GM21447 (cell line): Measurements from ENCODE around the gene SSU72.
"Not testable (repeated sequence)": the region's sequence is repeated elsewhere in the genome, so short reads cannot be mapped to it uniquely, and the experiment has no call there.

Experiments
- ATAC-seq: cut with Tn5 transposase; IDR thresholded peaks from one replicate; pipeline ENCODE4 v1.9.1; 2021; ENCODE audit not compliant: unreplicated experiment

SSU72 gene

GRCh38 chr1:1529936-1530335 is 44.7 kb downstream of the SSU72 start:
- ATAC-seq: no peak

DNA sequence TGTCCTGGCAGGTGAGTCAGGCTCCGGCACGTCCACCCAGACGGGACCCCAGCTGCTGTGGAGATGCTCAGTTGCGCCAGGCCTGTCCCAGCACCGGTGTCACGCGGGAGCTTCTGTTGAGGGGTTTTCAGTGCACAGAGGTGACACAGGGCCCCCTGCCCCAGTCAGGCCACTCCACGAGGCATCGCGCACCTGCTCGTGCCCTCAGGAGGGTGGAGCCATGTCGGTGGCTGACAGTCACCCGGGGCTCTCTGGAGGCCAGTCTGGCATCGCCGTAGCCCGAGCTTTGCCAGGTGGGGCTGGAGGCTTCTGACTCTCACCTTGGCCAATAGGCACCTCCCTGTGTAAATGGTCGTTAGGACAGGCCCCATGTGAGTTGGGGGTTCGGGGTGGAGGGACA is 45.3 kb downstream of the SSU72 start:
- ATAC-seq: no peak

DNA sequence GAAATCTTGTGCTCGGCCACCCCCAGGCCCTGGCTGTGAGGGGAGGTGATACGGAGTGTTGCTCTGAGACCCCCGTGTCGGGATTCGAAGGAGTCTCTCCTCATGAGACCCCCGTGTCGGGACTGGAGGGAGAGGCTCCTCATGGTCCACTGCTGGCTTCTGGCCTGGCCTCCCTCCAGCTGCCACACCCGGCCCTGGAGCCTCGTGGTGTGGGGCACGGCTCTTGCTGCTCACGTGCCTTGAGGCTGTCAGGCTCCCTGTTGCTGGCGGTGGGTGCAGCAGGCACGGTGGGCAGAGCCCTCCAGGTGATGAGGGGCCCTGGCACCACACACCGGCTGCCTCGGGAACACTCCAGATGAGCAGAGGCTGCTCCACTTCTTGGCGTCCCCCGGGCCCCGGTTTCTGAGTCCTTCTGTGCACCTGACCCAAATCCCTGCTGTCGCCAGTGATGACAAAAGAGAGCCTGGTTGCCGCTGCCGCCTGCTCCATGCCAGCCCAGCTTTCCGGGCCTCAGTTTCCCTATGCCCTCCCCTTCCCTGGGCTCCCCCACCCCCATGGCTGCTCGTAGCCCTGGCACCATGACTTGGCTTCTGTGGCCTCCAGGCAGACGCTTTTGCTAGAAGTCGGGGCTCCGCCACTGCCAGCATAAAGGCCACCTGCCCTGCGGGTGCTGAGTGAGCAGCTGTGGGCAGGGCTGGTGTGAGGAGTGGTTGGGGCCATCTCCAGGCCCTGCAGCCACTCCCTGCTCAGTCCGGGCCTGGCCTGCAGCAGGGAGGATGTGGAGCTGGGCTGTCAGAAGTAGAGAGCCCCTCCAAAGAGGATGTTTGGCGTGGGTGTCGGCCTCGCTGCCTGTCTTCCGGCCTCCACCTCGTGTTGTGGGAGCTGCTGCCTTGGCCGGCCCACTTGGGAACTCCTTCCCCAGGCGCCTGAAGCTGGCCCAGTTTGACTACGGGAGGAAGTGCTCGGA is 46.1 kb downstream of the SSU72 start:
- no peak for ATAC-seq

DNA sequence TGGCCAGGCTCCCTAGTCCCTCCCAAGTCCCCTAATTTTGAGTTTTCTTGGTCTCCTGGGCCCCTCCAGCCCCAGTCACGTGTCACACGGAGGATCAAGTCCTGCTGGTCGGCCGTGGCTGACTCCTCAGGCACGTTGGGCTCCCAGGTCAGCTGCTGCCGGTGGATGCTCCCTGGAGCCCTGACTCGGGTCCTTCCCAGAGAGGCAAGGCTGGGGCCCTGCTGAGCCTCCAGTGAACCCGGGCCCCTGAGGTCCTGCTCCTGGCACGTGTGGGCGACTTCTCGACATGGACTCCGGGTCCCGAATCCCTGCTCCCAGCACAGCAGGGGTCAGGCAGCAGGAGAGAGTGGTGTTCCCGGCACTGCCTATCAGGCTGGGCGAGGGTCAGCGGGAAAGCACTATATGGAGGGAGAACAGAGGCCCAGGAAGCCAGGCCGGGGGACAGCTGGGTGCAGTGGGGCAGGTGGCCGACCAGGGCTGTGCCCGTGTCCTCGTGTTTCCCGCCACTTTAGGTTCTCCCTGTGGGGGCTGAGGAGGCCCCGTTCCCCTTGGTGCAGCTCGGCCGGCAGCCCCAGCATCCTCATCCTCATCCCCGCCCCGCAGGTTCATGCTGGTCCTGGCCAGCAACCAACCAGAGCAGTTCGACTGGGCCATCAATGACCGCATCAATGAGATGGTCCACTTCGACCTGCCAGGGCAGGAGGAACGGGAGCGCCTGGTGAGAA is 47.4 kb downstream of the SSU72 start:
- ATAC-seq: no peak

GRCh38 chr1:1526476-1526875 is 48.2 kb downstream of the SSU72 start:
- not testable (repeated sequence) for ATAC-seq

- not testable (repeated sequence) for ATAC-seq
Measured at GRCh38 chr1:1524750-1525383, 49.8 kb downstream of the SSU72 start.

- ATAC-seq: not testable (repeated sequence)
Measured at GRCh38 chr1:1523651-1524050, 51.0 kb downstream of the SSU72 start.

GRCh38 chr1:1523226-1523625 is 51.4 kb downstream of the SSU72 start:
- ATAC-seq: not testable (repeated sequence)

DNA sequence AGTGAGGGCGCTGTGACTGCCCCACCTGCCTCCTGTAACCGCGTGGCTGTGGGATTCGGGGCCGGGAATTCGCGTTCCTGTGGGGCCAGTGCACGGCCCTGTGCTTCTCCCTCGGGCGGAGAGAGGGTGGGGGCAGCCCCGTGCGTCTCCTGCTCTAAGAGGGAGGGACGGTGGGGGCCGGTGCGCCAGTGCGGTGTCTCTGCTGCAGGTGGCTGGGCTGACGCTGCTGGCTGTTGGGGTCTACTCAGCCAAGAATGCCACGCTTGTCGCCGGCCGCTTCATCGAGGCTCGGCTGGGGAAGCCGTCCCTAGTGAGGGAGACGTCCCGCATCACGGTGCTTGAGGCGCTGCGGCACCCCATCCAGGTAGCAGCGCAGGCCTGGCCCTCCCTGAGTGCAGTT is 52.1 kb downstream of the SSU72 start:
- ATAC-seq: not testable (repeated sequence)

- ATAC-seq: no peak
Measured at GRCh38 chr1:1521331-1521730, 53.3 kb downstream of the SSU72 start.

GRCh38 chr1:1519805-1520505 is 54.7 kb downstream of the SSU72 start:
- not testable (repeated sequence) for ATAC-seq

DNA sequence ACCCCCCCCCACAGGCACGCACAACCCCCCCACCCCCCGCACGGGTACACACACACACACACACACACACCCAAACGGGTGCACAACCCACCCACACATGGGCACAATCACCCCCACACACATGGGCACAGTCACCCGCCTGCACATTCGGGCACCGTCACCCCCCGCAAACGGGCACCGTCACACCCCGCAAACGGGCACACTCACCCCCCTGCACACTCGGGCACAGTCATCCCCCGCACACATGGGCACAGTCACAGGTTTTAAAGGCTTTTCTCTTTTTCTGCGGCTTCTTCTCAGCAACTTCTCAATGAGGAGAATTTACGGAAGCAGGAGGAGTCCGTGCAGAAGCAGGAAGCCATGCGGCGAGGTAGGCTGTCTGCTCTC is 56.0 kb downstream of the SSU72 start:
- not testable (repeated sequence) for ATAC-seq

GRCh38 chr1:1517973-1518620 is 56.6 kb downstream of the SSU72 start:
- ATAC-seq: no peak

GRCh38 chr1:1516923-1517322 is 57.7 kb downstream of the SSU72 start:
- not testable (repeated sequence) for ATAC-seq

DNA sequence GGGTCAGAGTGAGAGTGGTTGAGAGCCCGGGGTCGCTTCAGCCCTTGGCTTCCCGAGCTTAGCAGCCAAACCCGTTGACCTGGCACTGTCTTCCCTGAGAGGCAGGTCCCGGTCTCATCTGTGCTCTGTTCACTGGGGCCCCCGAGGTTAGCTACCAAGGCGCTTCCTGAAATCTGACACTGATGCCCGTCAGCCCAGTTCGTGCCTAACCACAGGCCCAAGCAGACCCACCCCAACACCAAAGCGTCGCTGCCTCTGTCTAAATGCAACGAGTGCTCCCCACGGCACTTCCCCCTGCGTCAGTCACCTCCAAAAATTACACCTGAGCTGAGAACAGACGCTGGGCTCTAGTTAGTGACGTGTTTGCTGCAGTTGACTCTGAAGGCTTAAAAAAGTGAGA is 60.3 kb downstream of the SSU72 start:
- ATAC-seq: not testable (repeated sequence)

- ATAC-seq: not testable (repeated sequence)
Measured at GRCh38 chr1:1513675-1514074, 61.0 kb downstream of the SSU72 start.

DNA sequence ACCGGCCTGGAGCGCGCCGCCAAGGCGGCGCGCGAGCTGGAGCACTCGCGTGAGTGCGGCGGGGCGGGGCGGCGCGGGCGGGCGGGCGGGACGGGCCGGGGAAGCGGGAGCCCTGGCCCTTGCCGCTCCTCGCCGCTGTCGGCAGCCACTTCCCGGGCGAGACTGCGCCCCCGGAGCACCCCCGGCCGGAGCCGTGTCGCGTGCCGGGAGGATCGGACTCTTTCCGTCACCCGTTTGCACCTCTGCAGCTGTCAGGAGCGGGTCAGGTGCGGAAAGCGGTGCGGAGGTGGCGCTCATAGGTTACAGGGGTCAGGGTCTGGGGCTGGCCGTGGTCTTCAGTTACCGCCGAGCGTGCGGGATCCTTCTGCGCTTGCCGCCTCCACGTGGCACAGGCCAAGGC is 62.2 kb downstream of the SSU72 start:
- ATAC-seq: peak; percentile 21

- peak; percentile 84 for ATAC-seq
Measured at GRCh38 chr1:1511533-1512285, 63.0 kb downstream of the SSU72 start, which contains the start of gene ATAD3A. Gene ATAD3A, plus strand, starts transcription at chr1:1512162. Its CDS starts 107 bp downstream, at chr1:1512269.

DNA sequence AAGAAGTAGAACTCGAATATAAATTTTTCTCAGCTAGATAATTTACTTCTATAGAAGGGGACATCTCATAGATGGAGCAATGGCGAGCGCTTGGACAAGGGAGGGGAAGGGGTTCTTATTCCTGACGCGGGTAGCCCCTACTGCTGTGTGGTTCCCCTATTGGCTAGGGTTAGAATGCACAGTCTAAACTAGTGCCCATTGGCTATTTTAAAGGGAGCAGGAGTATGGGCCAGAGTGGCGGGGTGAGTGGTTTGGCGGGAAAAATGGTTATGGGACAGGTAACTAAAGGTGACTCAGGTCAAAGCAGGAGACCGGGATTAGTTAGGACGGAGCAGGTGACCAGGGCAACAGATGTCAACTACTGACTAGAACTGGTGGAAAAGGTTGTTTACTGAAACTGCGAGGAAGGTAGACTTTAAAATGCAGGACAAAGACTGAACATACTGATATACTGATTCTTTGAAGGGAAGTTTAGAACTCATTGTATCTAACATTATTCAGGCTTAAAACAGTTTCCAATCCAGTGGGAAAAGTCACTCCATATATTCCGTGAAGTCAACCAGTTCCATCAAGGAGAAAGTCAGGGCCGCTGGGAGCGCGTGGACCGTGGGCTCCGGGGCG is 63.6 kb downstream of the SSU72 start:
- ATAC-seq: no peak
